Measurements from ENCODE around the gene KRT7. TPM values are rescaled to one million over a fixed set of nuclear protein-coding genes. Genes with fewer than 3 reads are reported as not detected.
A peak's percentile ranks its signal among the peaks of the same experiment; 100 is the strongest.

KRT7 gene
- total and polyA plus RNA-seq, 12 donors: 0.33 to 34.8 (median 8.4) TPM

GRCh38 chr12:52243856-52244614 is 11.0 kb downstream of the KRT7 start:
- H3K27me3 ChIP-seq: no peaks in the 10 kb centered on the region
- 28 to 34% (median 31%) methylated on average over 10 to 12 of the region's 12 CpGs for WGBS, 4 donors
- H3K9me3 ChIP-seq (replicated peaks in 1 of 3): no peaks in the 10 kb centered on the region
- H3K4me3 ChIP-seq: no peak overlapping the region
- TF ChIP-seq POLR2A (IDR thresholded peaks at IDR 0.05) (peak in 1 of 2 donors; percentile 54), CTCF (IDR thresholded peaks at IDR 0.05) (no peak)
- intact Hi-C loops (cut with DNase I): no loop called here
- peaks cover 44 to 49% of the 10 kb centered on the region in 2 donors for H3K4me1 ChIP-seq (replicated peaks in 1 of 2)
- DNase-seq: peak; percentile 89 to 96 (median 95)
- no peaks in the 10 kb centered on the region for H3K36me3 ChIP-seq (replicated peaks in 1 of 2)
- H3K27ac ChIP-seq: peak overlapping the region; percentile 1 to 93 (median 83)

GRCh38 chr12:52244615-52244994 is 11.6 kb downstream of the KRT7 start:
- Histone ChIP-seq H3K36me3 (replicated peaks in 1 of 2) (no peaks in the 10 kb centered on the region), H3K27me3 (no peaks in the 10 kb centered on the region), H3K9me3 (replicated peaks in 1 of 3) (no peaks in the 10 kb centered on the region), H3K4me1 (replicated peaks in 1 of 2) (peaks cover 44 to 54% of the 10 kb centered on the region in 2 donors), H3K27ac (peak overlapping the region; percentile 1 to 93 (median 83)), H3K4me3 (no peak overlapping the region)
- no peak for DNase-seq
- intact Hi-C loops (cut with DNase I): no loop called here
- 59 to 75% (median 65%) methylated on average over 3 of the region's 3 CpGs for WGBS, 4 donors
- TF ChIP-seq CTCF (IDR thresholded peaks at IDR 0.05) (no peak), POLR2A (IDR thresholded peaks at IDR 0.05) (no peak)

- no peak for DNase-seq
- no peaks in the 10 kb centered on the region for H3K36me3 ChIP-seq (replicated peaks in 1 of 2)
- no peak overlapping the region for H3K4me3 ChIP-seq
- peaks cover 44 to 56% of the 10 kb centered on the region in 2 donors for H3K4me1 ChIP-seq (replicated peaks in 1 of 2)
- TF ChIP-seq POLR2A (IDR thresholded peaks at IDR 0.05) (no peak), CTCF (IDR thresholded peaks at IDR 0.05) (no peak)
- H3K27me3 ChIP-seq: no peaks in the 10 kb centered on the region
- H3K27ac ChIP-seq: peak overlapping the region in 3 of 5 donors; percentile 83 to 93 (median 92)
- H3K9me3 ChIP-seq (replicated peaks in 1 of 3): no peaks in the 10 kb centered on the region
- WGBS, 4 donors: 87 to 93% (median 91%) methylated on average over 18 to 20 of the region's 20 CpGs
- intact Hi-C loops (cut with DNase I): no loop called here
Observed at GRCh38 chr12:52245259-52245961, 12.4 kb downstream of the KRT7 start.

GRCh38 chr12:52245962-52246569 is 13.0 kb downstream of the KRT7 start:
- Histone ChIP-seq H3K27ac (peak overlapping the region in 4 of 5 donors; percentile 73 to 92 (median 85)), H3K27me3 (no peaks in the 10 kb centered on the region), H3K9me3 (replicated peaks in 1 of 3) (no peaks in the 10 kb centered on the region), H3K4me1 (replicated peaks in 1 of 2) (peaks cover 44 to 56% of the 10 kb centered on the region in 2 donors), H3K36me3 (replicated peaks in 1 of 2) (no peaks in the 10 kb centered on the region), H3K4me3 (no peak overlapping the region)
- no peak for DNase-seq
- TF ChIP-seq POLR2A (IDR thresholded peaks at IDR 0.05): no peak
- intact Hi-C loops (cut with DNase I): no loop called here
- WGBS, 4 donors: 72 to 91% (median 79%) methylated on average over 6 to 7 of the region's 7 CpGs
